ENCODE results near the gene RNF11. TPM values are rescaled to one million over a fixed set of nuclear protein-coding genes. Genes with fewer than 3 reads are reported as not detected.

The RNF11 gene
- total and polyA plus RNA-seq, 2 of the 8 experiments (the other 6 are each of a cell fraction or from before 2014, with no cell fraction given) = 49.6 to 54.2 TPM

- peak overlapping the region; percentile 55; the same call in 1 of the 2 replicates for H2AFZ ChIP-seq (ENCODE audit: low read length)
- TF ChIP-seq CBX8 (IDR thresholded peaks at IDR 0.05; ENCODE audit: borderline replicate concordance, low read depth, low read length) = no peak
- no peak for TF ChIP-seq TEAD4 (IDR thresholded peaks at IDR 0.05; ENCODE audit: low read depth, low read length)
- TF ChIP-seq HDAC2 (IDR thresholded peaks at IDR 0.05; ENCODE audit: borderline replicate concordance in 1 of 2, low read depth in 2 of 2, low read length in 2 of 2) = no peak
- TF ChIP-seq EGR1 (IDR thresholded peaks at IDR 0.05; ENCODE audit: borderline replicate concordance, low read depth, low read length) = no peak
- no peak for TF ChIP-seq NRF1 (IDR thresholded peaks at IDR 0.05; ENCODE audit: low read depth, low read length)
- no peak for TF ChIP-seq SIRT6 (IDR thresholded peaks at IDR 0.05; ENCODE audit: low read length)
- no peak for TF ChIP-seq FOSL1 (IDR thresholded peaks at IDR 0.05; ENCODE audit: insufficient read depth, low read depth, low read length)
- 0 out of 2 replicates have a peak, but pooled peaks have one; percentile 43 for TF ChIP-seq PHF8 (conservative IDR thresholded peaks at IDR 0.05; ENCODE audit: low read depth, low read length)
- TF ChIP-seq USF2 (IDR thresholded peaks at IDR 0.05; ENCODE audit: low read length) = no peak
Measured at GRCh38 chr1:51236531-51237350, 668 bp downstream of the RNF11 start.

More at GRCh38 chr1:51236531-51237350, 668 bp downstream of the RNF11 start:
- FAIRE-seq (no peak), DNase-seq (ENCODE audit: low read depth in 1 of 2, low spot score in 2 of 2) (peak in 1 of 2 experiments; percentile 67)
- no peaks in the 10 kb centered on the region for H3K9me3 ChIP-seq (ENCODE audit: insufficient read depth in 2 of 2, low read depth in 1 of 2, low read length in 1 of 2)
- no peak overlapping the region for H3K56ac ChIP-seq (replicated peaks; ENCODE audit: insufficient read length, low read depth, low read length)
- no peak overlapping the region for H3K14ac ChIP-seq (ENCODE audit: insufficient read length)
- POLR2A ChIA-PET (ENCODE audit: partially characterized antibody) = interaction anchor here (1.0 to 2.0 kb wide), 3 partner anchors 10 to 60 kb away, joined by 3 to 5 read pairs (median 4); no protein-coding TSS in a partner anchor
- H3K4ac ChIP-seq (replicated peaks; ENCODE audit: insufficient read length, low read depth, low read length) = peak overlapping the region; percentile 74
- H3K27me3 ChIP-seq (replicated peaks in 1 of 4; ENCODE audit: control insufficient read depth in 3 of 4, extremely low read depth in 1 of 4, insufficient read depth in 3 of 4, low read length in 3 of 4) = no peaks in the 10 kb centered on the region; a peak in 1 of 7 replicates
- no peak overlapping the region for H2BK120ac ChIP-seq (replicated peaks; ENCODE audit: low read depth, low read length)
- H3K23me2 ChIP-seq (ENCODE audit: low read depth, low read length) = peaks cover 5% of the 10 kb centered on the region; the same call in 1 of the 2 replicates
- peak overlapping the region; percentile 46 to 84 (median 78) for H3K9ac ChIP-seq (replicated peaks in 1 of 4; ENCODE audit: extremely low read depth in 1 of 4, low read depth in 3 of 4, low read length in 3 of 4)
- peaks cover 3 to 9% of the 10 kb centered on the region in 2 experiments for H4K20me1 ChIP-seq (replicated peaks in 1 of 2; ENCODE audit: control insufficient read depth in 1 of 2, insufficient read depth in 2 of 2, low read length in 2 of 2)
- H3K18ac ChIP-seq (ENCODE audit: extremely low read depth, low read length) = 0 out of 2 replicates have a peak overlapping the region, but pooled peaks have one; percentile 29
- H2AK5ac ChIP-seq (ENCODE audit: low read depth, low read length) = no peak overlapping the region; the same call in 1 of the 2 replicates
- H4K91ac ChIP-seq (replicated peaks; ENCODE audit: insufficient read length, low read length) = peak overlapping the region; percentile 42
- H4K5ac ChIP-seq (ENCODE audit: insufficient read length, low read depth, low read length) = peak overlapping the region; percentile 58
- peak overlapping the region; percentile 86; the same call in 1 of the 2 replicates for H4K8ac ChIP-seq (ENCODE audit: extremely low read depth, insufficient read depth, low read length)
- H3K4me1 ChIP-seq (replicated peaks in 1 of 4; ENCODE audit: control insufficient read depth in 3 of 4, insufficient read depth in 4 of 4, low read length in 3 of 4) = peaks cover 0 to 7% (median 3%) of the 10 kb centered on the region in 4 experiments; a peak in 6 of 7 replicates
- H3K27ac ChIP-seq (ENCODE audit: low read depth, low read length) = peak overlapping the region; percentile 75; the same call in 1 of the 2 replicates
- H3K4me3 ChIP-seq (ENCODE audit: extremely low read depth in 1 of 4, insufficient read depth in 2 of 4, low read depth in 3 of 4, low read length in 4 of 4) = peak overlapping the region; percentile 66 to 98 (median 85)
- no peak overlapping the region for H2BK20ac ChIP-seq (ENCODE audit: low read length)
- CTCF ChIA-PET (ENCODE audit: partially characterized antibody) = interaction anchor here (0.6 to 1.4 kb wide), 4 partner anchors 15 to 632 kb away, joined by 3 to 5 read pairs (median 4); no protein-coding TSS in a partner anchor
- no peaks in the 10 kb centered on the region; a peak in 1 of 8 replicates for H3K36me3 ChIP-seq (ENCODE audit: control insufficient read depth in 2 of 4, insufficient read depth in 4 of 4, low read length in 3 of 4)
- peak overlapping the region; percentile 77 to 90 for H3K4me2 ChIP-seq (ENCODE audit: insufficient read depth in 1 of 2, low read depth in 2 of 2, low read length in 2 of 2)
- no peak overlapping the region for H2BK12ac ChIP-seq (ENCODE audit: low read depth, low read length)
- WGBS, 2 experiments (ENCODE audit: extremely low coverage in 1 of 2, insufficient coverage in 1 of 2, insufficient read length in 1 of 2, insufficient replicate concordance in 2 of 2, low coverage in 1 of 2, low lambda C conversion rate in 2 of 2, missing lambda C conversion rate in 1 of 2) = 3% methylated on average over 42 of the region's 54 CpGs; no CpG with 5 or more reads in 1 of the 2 experiments
- peak overlapping the region; percentile 68; the same call in 1 of the 2 replicates for H2BK5ac ChIP-seq (ENCODE audit: low read depth, low read length)
- no peak overlapping the region for H3K23ac ChIP-seq (ENCODE audit: insufficient read length)
- peaks cover 7 to 53% of the 10 kb centered on the region in 2 experiments; a peak in 3 of 4 replicates for H3K79me2 ChIP-seq (ENCODE audit: control insufficient read depth in 1 of 2, insufficient read depth in 2 of 2, low read length in 2 of 2)
- H2BK15ac ChIP-seq (ENCODE audit: low read length) = no peak overlapping the region
- peaks cover 6% of the 10 kb centered on the region for H3K79me1 ChIP-seq (ENCODE audit: low read depth, low read length)
